Transverse colon (tissue), 4 donors: ENCODE measurements around the gene TSPAN32. TPM values are rescaled to one million over a fixed set of nuclear protein-coding genes. Genes with fewer than 3 reads are reported as not detected.
A peak's percentile ranks its signal among the peaks of the same experiment; 100 is the strongest.

Experiments used
- DNase-seq: peaks from one replicate; pipeline ENCODE4 v3.0.0-alpha.2; 2019
- H3K27ac ChIP-seq, 4 donors: fragments of 200-600 bp; sonication (generic); 2 replicates each; pipeline ENCODE4 v1.5.1; 2016 to 2018; ENCODE audit warnings: inconsistent platforms in 4 of 4
- H3K27me3 ChIP-seq: fragments of 200-600 bp; sonication (generic); 2 replicates; pipeline ENCODE4 v1.5.1; 2017; ENCODE audit warnings: inconsistent platforms
- H3K36me3 ChIP-seq, 4 donors: fragments of 200-600 bp; sonication (generic); 2 replicates each; pipeline ENCODE4 v1.5.1; 2017 to 2019; ENCODE audit warnings: inconsistent platforms in 4 of 4
- H3K4me1 ChIP-seq, 4 donors: fragments of 200-600 bp; sonication (generic); 2 replicates each; pipeline ENCODE4 v1.5.1; 2017 to 2020; ENCODE audit warnings: inconsistent platforms in 4 of 4
- H3K4me3 ChIP-seq, 4 donors: fragments of 200-600 bp; sonication (generic); 1 replicate in 1 of 4; 2 replicates in 3 of 4; pipeline versions ENCODE4 v1.5.1 to v1.6.1; 2017 to 2019; ENCODE audit warnings: inconsistent platforms in 4 of 4
- H3K9me3 ChIP-seq, 2 donors: fragments of 200-600 bp; sonication (generic); 2 replicates each; pipeline ENCODE4 v1.5.1; 2017 to 2019; ENCODE audit warnings: inconsistent platforms in 2 of 2
- CTCF ChIP-seq, 5 experiments: fragments of 200-600 bp in 3 of 5; fragments of 450-650 bp in 2 of 5; sonication (generic) in 3 of 5; IDR thresholded peaks; 1 replicate in 2 of 5; 2 replicates in 3 of 5; pipeline ENCODE4 v1.5.1; 2016 to 2017; ENCODE audit warnings: antibody characterized with exemption in 5 of 5, inconsistent platforms in 3 of 5, mild to moderate bottlenecking in 2 of 5, moderate library complexity in 1 of 5
- EP300 ChIP-seq: sonication (generic); formaldehyde crosslinking; IDR thresholded peaks from one replicate; pipeline ENCODE4 v1.6.1; 2017; ENCODE audit warnings: antibody characterized with exemption, low read depth
- POLR2A ChIP-seq: fragments of 450-650 bp; IDR thresholded peaks from one replicate; pipeline ENCODE4 v1.6.1; 2016; ENCODE audit warnings: antibody characterized with exemption, mild to moderate bottlenecking, moderate library complexity
- POLR2AphosphoS5 ChIP-seq, 3 donors: sonication (generic); formaldehyde crosslinking; IDR thresholded peaks; one replicate each; pipeline ENCODE4 v1.6.1; 2016; ENCODE audit warnings: antibody characterized with exemption in 3 of 3
- WGBS, 2 donors: methylation state at CpG; one replicate each; pipeline ENCODE4 v1.1.5; 2018; ENCODE audit warnings: low coverage in 1 of 2; 5-methylcytosine and 5-hydroxymethylcytosine counted together
- in situ Hi-C, 4 donors: fragments of 200-750 bp; cut with MboI; loops; one replicate each; pipeline versions ENCODE4 v1.15.0 to v1.15.1; 2017; ENCODE audit warnings: low sequenced_read_pairs in 3 of 4, low pct_ligation_motif_present in 1 of 4, low pct_unique_long_range_greater_than_20kb in 1 of 4
- intact Hi-C: fragments of 100-400 bp; cut with DNase I; formaldehyde crosslinking; loops from one replicate; pipeline ENCODE4 v1.15.1; 2023; ENCODE audit warnings: low total_unique reads
- total RNA-seq, 4 donors: library from RNA; depleted of rRNA; stranded (reverse); fragments of >200 nt; gene quantifications; one replicate each; pipeline ENCODE4 v1.1.0, GENCODE V29; 2016

Gene TSPAN32
- total RNA-seq, 4 donors from 2014 or later, result 0.16 to 0.96 TPM; not detected in 2

- peak overlapping the region; percentile 57 to 66 (median 62) for H3K27ac ChIP-seq
- intact Hi-C loops, result no loop called here
- H3K4me1 ChIP-seq, result peaks cover 0 to 30% (median 26%) of the 10 kb centered on the region in 4 donors
- DNase-seq, result peak; percentile 48
- TF ChIP-seq POLR2AphosphoS5 (IDR thresholded peaks at IDR 0.05) (no peak), CTCF (IDR thresholded peaks at IDR 0.05) (no peak), EP300 (no peak), POLR2A (no peak)
- H3K9me3 ChIP-seq, result no peaks in the 10 kb centered on the region
- peaks cover 51% of the 10 kb centered on the region for H3K27me3 ChIP-seq
- H3K36me3 ChIP-seq, result no peaks in the 10 kb centered on the region
- in situ Hi-C loops, result loop anchor here in 1 of 4 donors (10.0 kb wide), 1 partner anchor 64 kb away; no protein-coding TSS in a partner anchor
- WGBS, 2 donors, result 1% methylated on average over 25 of the region's 89 CpGs; no CpG with 5 or more reads in 1 of the 2 donors
- H3K4me3 ChIP-seq, result peak overlapping the region; percentile 10 to 51 (median 34)
Observed at GRCh38 chr11:2268729-2269600, 32.8 kb upstream of the TSPAN32 start.

DNA sequence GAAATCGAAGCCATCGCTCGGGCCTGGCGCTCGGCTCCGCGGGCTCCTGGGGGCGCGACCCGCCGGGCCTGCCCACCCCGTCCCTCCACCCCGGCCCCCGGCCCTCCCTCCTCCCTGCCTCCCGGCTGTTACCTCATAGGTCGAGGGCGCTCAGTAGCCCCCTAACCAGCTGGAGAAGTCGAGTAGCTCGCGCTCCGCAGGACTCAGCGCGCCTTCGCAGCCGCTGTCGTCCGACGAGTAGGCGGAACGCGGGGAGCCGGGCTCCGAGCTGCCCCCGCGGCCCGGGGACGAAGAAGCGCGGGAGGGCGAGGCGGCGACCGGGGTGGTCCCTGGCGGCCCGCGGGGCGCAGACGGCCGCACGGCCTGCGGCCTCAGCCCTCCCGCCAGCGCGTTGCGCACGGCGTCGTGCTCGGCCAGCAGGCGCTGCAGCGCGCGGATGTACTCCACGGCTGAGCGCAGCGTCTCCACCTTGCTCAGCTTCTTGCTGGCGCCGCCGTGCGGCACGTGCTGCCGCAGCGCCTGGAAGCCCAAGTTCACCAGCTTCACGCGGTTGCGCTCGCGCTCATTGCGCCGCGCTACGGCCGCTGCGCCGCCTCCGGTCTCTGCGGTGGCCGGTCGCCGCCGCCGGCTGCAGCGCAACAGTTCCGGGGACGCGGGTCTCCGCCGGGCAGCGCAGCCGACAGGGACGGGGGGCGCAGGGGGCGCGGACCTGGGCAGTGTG, 32.1 kb upstream of the TSPAN32 start:
- Histone ChIP-seq H3K36me3 (no peaks in the 10 kb centered on the region), H3K4me3 (peak overlapping the region; percentile 10 to 51 (median 34)), H3K4me1 (peaks cover 0 to 30% (median 26%) of the 10 kb centered on the region in 4 donors), H3K27ac (peak overlapping the region; percentile 57 to 66 (median 62)), H3K27me3 (peaks cover 51% of the 10 kb centered on the region), H3K9me3 (no peaks in the 10 kb centered on the region)
- intact Hi-C loops, result no loop called here
- WGBS, 2 donors, result 0 to 1% methylated on average over 3 to 30 of the region's 104 CpGs
- in situ Hi-C loops, result loop anchor here in 1 of 4 donors (10.0 kb wide), 1 partner anchor 65 kb away; no protein-coding TSS in a partner anchor
- TF ChIP-seq POLR2AphosphoS5 (IDR thresholded peaks at IDR 0.05) (no peak), CTCF (IDR thresholded peaks at IDR 0.05) (peak in 2 of 5 experiments; percentile 31 to 32)
- peak; percentile 66 for DNase-seq

GRCh38 chr11:2270322-2271076, 31.3 kb upstream of the TSPAN32 start, which contains the start of gene ASCL2:
Gene ASCL2 (minus strand): TSS chr11:2270588. CDS start chr11:2270332, 256 bp downstream.
- in situ Hi-C loops, result no loop called here
- 0 to 2% methylated on average over 3 to 69 of the region's 89 CpGs for WGBS, 2 donors

More at GRCh38 chr11:2270322-2271076, 31.3 kb upstream of the TSPAN32 start, which contains the start of gene ASCL2:
- Histone ChIP-seq H3K27ac (peak within 1 kb of the TSS; percentile 57 to 66 (median 62)), H3K9me3 (no peaks in the 10 kb centered on the region), H3K27me3 (peaks cover 51% of the 10 kb centered on the region), H3K4me1 (peaks cover 0 to 30% (median 26%) of the 10 kb centered on the region in 4 donors), H3K4me3 (peak within 1 kb of the TSS; percentile 10 to 51 (median 34)), H3K36me3 (no peaks in the 10 kb centered on the region)
- DNase-seq, result no peak
- intact Hi-C loops, result no loop called here
- TF ChIP-seq EP300 (no peak), POLR2A (no peak), CTCF (IDR thresholded peaks at IDR 0.05) (no peak), POLR2AphosphoS5 (IDR thresholded peaks at IDR 0.05) (no peak)
